Measurements from ENCODE around the gene GPA33.

The GPA33 gene

GRCh38 chr1:167077868-167078210 is 12.3 kb downstream of the GPA33 start:
- POLR2A ChIA-PET, result no interaction called here
- CTCF ChIA-PET, result no interaction called here
- DNase-seq (ENCODE audit: extremely low spot score), result no peak
- TF ChIP-seq CTCF (IDR thresholded peaks at IDR 0.05; ENCODE audit: control extremely low read depth, extremely low read depth, low read depth, missing control alignments), result no peak

- POLR2A ChIA-PET, result no interaction called here
- no peak for DNase-seq (ENCODE audit: extremely low spot score)
- CTCF ChIA-PET, result no interaction called here
- TF ChIP-seq CTCF (IDR thresholded peaks at IDR 0.05; ENCODE audit: control extremely low read depth, extremely low read depth, low read depth, missing control alignments), result no peak
Observed at GRCh38 chr1:167077128-167077867, 12.9 kb downstream of the GPA33 start.

GRCh38 chr1:167076136-167076710 is 14.0 kb downstream of the GPA33 start:
- CTCF ChIA-PET, result interaction anchor here (1.5 to 2.2 kb wide), 2 partner anchors 15 to 166 kb away, joined by 3 to 5 read pairs; no protein-coding TSS in a partner anchor
- POLR2A ChIA-PET, result no interaction called here

GRCh38 chr1:167071286-167071685 is 18.9 kb downstream of the GPA33 start:
- POLR2A ChIA-PET, result no interaction called here
- no peak for TF ChIP-seq CTCF (IDR thresholded peaks at IDR 0.05; ENCODE audit: control extremely low read depth, extremely low read depth, low read depth, missing control alignments)
- no peak for DNase-seq (ENCODE audit: extremely low spot score)
- CTCF ChIA-PET, result interaction anchor here (2.9 kb wide), 1 partner anchor 12 kb away, joined by 9 read pairs; no protein-coding TSS in a partner anchor

More at GRCh38 chr1:167076136-167076710, 14.0 kb downstream of the GPA33 start:
- no peak for TF ChIP-seq CTCF (IDR thresholded peaks at IDR 0.05; ENCODE audit: control extremely low read depth, extremely low read depth, low read depth, missing control alignments)
- no peak for DNase-seq (ENCODE audit: extremely low spot score)

- no peak for TF ChIP-seq CTCF (IDR thresholded peaks at IDR 0.05; ENCODE audit: control extremely low read depth, extremely low read depth, low read depth, missing control alignments)
- no peak for DNase-seq (ENCODE audit: extremely low spot score)
- ChIA-PET POLR2A (no interaction called here), CTCF (interaction anchor here (1.3 to 1.5 kb wide), 5 partner anchors 10 to 465 kb away, joined by 3 to 10 read pairs (median 4); partner anchors contain the start of gene POU2F1)
Observed at GRCh38 chr1:167068761-167069160, 21.4 kb downstream of the GPA33 start.

- no peak for DNase-seq (ENCODE audit: extremely low spot score)
- ChIA-PET CTCF (no interaction called here), POLR2A (no interaction called here)
- no peak for TF ChIP-seq CTCF (IDR thresholded peaks at IDR 0.05; ENCODE audit: control extremely low read depth, extremely low read depth, low read depth, missing control alignments)
Observed at GRCh38 chr1:167067904-167068303, 22.3 kb downstream of the GPA33 start.

All from GM10248 (cell line).